Liver (tissue), 9 donors: ENCODE data around the gene HTR6. TPM values are rescaled to one million over a fixed set of nuclear protein-coding genes. Genes with fewer than 3 reads are reported as not detected.

ENCODE experiments used
- DNase-seq: peaks from one replicate; pipeline ENCODE4 v3.0.0-alpha.2; 2017; ENCODE audit warnings: low spot score
- H3K27ac ChIP-seq, 2 donors: one replicate each; pipeline ENCODE4 v1.7.0; 2013; ENCODE audit warnings: inconsistent platforms in 2 of 2, low read length in 2 of 2, control low read depth in 1 of 2, low read depth in 1 of 2, mild to moderate bottlenecking in 1 of 2
- H3K27me3 ChIP-seq, 4 donors: one replicate each; pipeline versions ENCODE4 v1.6.1 to v1.7.0; 2013; ENCODE audit warnings: low read length in 3 of 4, inconsistent platforms in 1 of 4, mild to moderate bottlenecking in 1 of 4, moderate library complexity in 1 of 4; ENCODE audit not compliant: control insufficient read depth in 4 of 4, insufficient read depth in 4 of 4
- H3K36me3 ChIP-seq, 4 donors: one replicate each; pipeline versions ENCODE4 v1.6.1 to v1.7.0; 2013; ENCODE audit warnings: low read length in 3 of 4, mild to moderate bottlenecking in 3 of 4, low read depth in 1 of 4, moderate library complexity in 1 of 4; ENCODE audit not compliant: control insufficient read depth in 4 of 4, insufficient read depth in 3 of 4
- H3K4me1 ChIP-seq, 4 donors: one replicate each; pipeline versions ENCODE4 v1.6.1 to v1.7.0; 2013; ENCODE audit warnings: low read length in 3 of 4, mild to moderate bottlenecking in 3 of 4, moderate library complexity in 1 of 4; ENCODE audit not compliant: control insufficient read depth in 4 of 4, insufficient read depth in 4 of 4
- H3K4me3 ChIP-seq, 3 donors: one replicate each; pipeline versions ENCODE4 v1.6.1 to v1.7.0; 2013; ENCODE audit warnings: low read length in 3 of 3, control low read depth in 1 of 3, low read depth in 1 of 3, mild to moderate bottlenecking in 1 of 3
- H3K9ac ChIP-seq, 2 donors: one replicate each; pipeline ENCODE4 v1.7.0; 2013; ENCODE audit warnings: low read length in 2 of 2, mild to moderate bottlenecking in 2 of 2, moderate library complexity in 2 of 2, control low read depth in 1 of 2, low read depth in 1 of 2
- H3K9me3 ChIP-seq, 4 donors: one replicate each; pipeline versions ENCODE4 v1.6.1 to v1.7.0; 2013; ENCODE audit warnings: low read length in 3 of 4; ENCODE audit not compliant: control insufficient read depth in 4 of 4
- EGR1 ChIP-seq, 2 donors: IDR thresholded peaks; 2 replicates each; pipeline ENCODE4 v1.6.1; 2016 to 2018; ENCODE audit warnings: antibody characterized with exemption in 2 of 2, low read depth in 2 of 2
- FOXA1 ChIP-seq: IDR thresholded peaks from 2 replicates; pipeline ENCODE4 v1.6.1; 2016; ENCODE audit warnings: antibody characterized with exemption
- FOXA2 ChIP-seq: IDR thresholded peaks from 2 replicates; pipeline ENCODE4 v1.6.1; 2016; ENCODE audit warnings: antibody characterized with exemption
- GABPA ChIP-seq, 2 donors: IDR thresholded peaks in 1 of 2; conservative IDR thresholded peaks in 1 of 2; 2 replicates each; pipeline ENCODE4 v1.6.1; 2016; ENCODE audit warnings: antibody characterized with exemption in 2 of 2, mild to moderate bottlenecking in 1 of 2, moderate library complexity in 1 of 2
- HNF4A ChIP-seq, 2 donors: conservative IDR thresholded peaks; 2 replicates each; pipeline ENCODE4 v1.6.1; 2016; ENCODE audit warnings: antibody characterized with exemption in 2 of 2, mild to moderate bottlenecking in 2 of 2
- HNF4G ChIP-seq: IDR thresholded peaks from 2 replicates; pipeline ENCODE4 v1.6.1; 2016; ENCODE audit warnings: antibody characterized with exemption
- JUND ChIP-seq, 2 donors: IDR thresholded peaks; 2 replicates each; pipeline ENCODE4 v1.6.1; 2016; ENCODE audit warnings: antibody characterized with exemption in 2 of 2
- NR2F2 ChIP-seq: IDR thresholded peaks from 2 replicates; pipeline ENCODE4 v1.6.1; 2016; ENCODE audit warnings: antibody characterized with exemption
- RAD21 ChIP-seq, 2 donors: IDR thresholded peaks; 2 replicates each; pipeline ENCODE4 v1.6.1; 2016; ENCODE audit warnings: antibody characterized with exemption in 2 of 2, mild to moderate bottlenecking in 2 of 2
- RXRA ChIP-seq, 2 donors: IDR thresholded peaks; 2 replicates each; pipeline ENCODE4 v1.6.1; 2017 to 2018; ENCODE audit warnings: antibody characterized with exemption in 2 of 2, mild to moderate bottlenecking in 1 of 2
- SP1 ChIP-seq: IDR thresholded peaks from 2 replicates; pipeline ENCODE4 v1.6.1; 2018; ENCODE audit warnings: antibody characterized with exemption, mild to moderate bottlenecking
- TAF1 ChIP-seq: conservative IDR thresholded peaks from 2 replicates; pipeline ENCODE4 v1.6.1; 2016; ENCODE audit warnings: antibody characterized with exemption, mild to moderate bottlenecking
- YY1 ChIP-seq: IDR thresholded peaks from 2 replicates; pipeline ENCODE4 v1.6.1; 2016; ENCODE audit warnings: antibody characterized with exemption, mild to moderate bottlenecking
- WGBS: extraction: QIAGEN DNeasy Blood & Tissue Kit; methylation state at CpG from one replicate; pipeline ENCODE4 v1.1.7; 2013; 5-methylcytosine and 5-hydroxymethylcytosine counted together
- polyA plus RNA-seq, 2 donors: library from polyadenylated mRNA; stranded (reverse) in 1 of 2; unstranded in 1 of 2; fragments of 200-250 nt in 1 of 2; fragments of >200 nt in 1 of 2; fragmentation: Nextera tagmentation in 1 of 2; extraction: Ambion mirVana in 1 of 2; gene quantifications; one replicate each; pipeline versions ENCODE4 v1.2.1 to v1.2.3, GENCODE V29; 2013 to 2015
- total RNA-seq, 2 donors: library from RNA; depleted of rRNA; stranded (reverse); fragments of >200 nt; gene quantifications; one replicate each; pipeline ENCODE4 v1.2.3, GENCODE V29; 2014
- TF ChIP-seq, protein P1 (sequence below): IDR thresholded peaks from 2 replicates; pipeline ENCODE4 v1.6.1; 2016; ENCODE audit warnings: antibody characterized with exemption, mild to moderate bottlenecking
- TF ChIP-seq, protein P2 (sequence below): fragments of 150-350 bp; IDR thresholded peaks from 2 replicates; pipeline ENCODE4 v1.5.1; 2017; ENCODE audit warnings: improper control_type of control experiment, low read depth, low read length; ENCODE audit not compliant: missing input control
- TF ChIP-seq, protein P3 (sequence below): IDR thresholded peaks from 2 replicates; pipeline ENCODE4 v1.6.1; 2016; ENCODE audit warnings: antibody characterized with exemption
- TF ChIP-seq, protein P4 (sequence below): IDR thresholded peaks from 2 replicates; pipeline ENCODE4 v1.6.1; 2016; ENCODE audit warnings: antibody characterized with exemption
- TF ChIP-seq, protein P5 (sequence below): IDR thresholded peaks from 2 replicates; pipeline ENCODE4 v1.6.1; 2016; ENCODE audit warnings: antibody characterized with exemption
- donor health status: healthy.
- donor health status: healthy.
- donor health status: healthy.
- donor health status: healthy.
- donor health status: healthy.

HTR6 gene
- total and polyA plus RNA-seq, 4 donors: not detected

DNA sequence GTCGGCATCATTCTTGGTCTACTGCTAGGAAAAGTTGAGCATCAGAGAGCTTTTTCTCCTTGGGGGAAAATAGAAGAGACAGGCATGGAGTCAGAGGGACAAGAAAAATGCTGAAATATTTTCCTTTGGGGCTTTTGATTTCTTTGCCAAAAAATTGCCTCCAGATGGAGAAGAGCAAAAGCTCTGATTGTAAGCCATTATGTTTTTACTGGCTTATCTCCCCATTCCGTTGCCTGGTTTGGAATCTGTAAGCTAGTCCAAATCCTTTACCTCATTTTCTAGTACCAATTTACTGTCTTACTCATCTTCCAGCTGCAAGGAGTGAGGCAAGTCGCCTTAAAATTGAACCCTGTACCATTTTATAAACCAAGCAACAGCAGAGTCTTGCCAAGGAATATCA lies 43.9 kb upstream of the HTR6 start:
- no peak for DNase-seq
- H3K4me3 ChIP-seq: no peak overlapping the region
- peaks cover 0 to 12% (median 6%) of the 10 kb centered on the region in 4 donors for H3K36me3 ChIP-seq
- no peak overlapping the region for H3K27ac ChIP-seq
- WGBS: 93% methylated on average over 3 of the region's 3 CpGs
- H3K4me1 ChIP-seq: peaks cover 0 to 11% (median 8%) of the 10 kb centered on the region in 4 donors
- H3K9me3 ChIP-seq: no peaks in the 10 kb centered on the region
- TF ChIP-seq HNF4G: no peak
- no peak overlapping the region for H3K9ac ChIP-seq
- no peaks in the 10 kb centered on the region for H3K27me3 ChIP-seq

DNA sequence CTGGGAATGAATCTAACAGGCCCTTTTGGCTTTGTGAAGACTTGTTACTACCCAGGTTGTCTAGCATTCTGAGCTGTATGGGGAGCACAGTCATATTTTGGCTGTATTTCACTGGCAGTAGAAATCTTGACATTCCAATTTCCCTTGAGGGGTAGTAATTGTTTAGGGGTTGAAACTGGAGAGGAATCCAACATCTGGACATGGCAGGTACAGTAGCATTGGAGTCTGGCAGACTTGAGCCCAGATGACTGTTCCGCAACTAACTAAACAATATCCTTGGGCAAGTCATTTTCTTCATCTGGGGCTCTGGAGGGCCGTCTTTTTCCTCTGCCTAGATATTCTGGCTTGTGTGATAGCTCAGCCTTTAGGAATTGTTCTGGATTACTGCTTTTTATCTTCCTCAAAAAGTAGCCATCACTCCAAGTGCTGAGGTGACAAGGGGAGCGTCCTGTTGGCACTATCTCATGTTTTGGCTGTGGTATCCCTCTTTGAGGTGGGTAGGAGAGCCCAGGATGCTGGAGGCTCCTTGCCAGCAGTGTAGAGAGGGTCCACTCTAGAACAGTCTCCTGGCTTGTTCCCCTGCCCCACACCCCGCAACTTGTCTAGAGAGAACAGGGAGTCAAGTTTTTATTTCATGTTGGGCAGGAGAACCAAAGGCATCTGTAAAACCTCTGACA lies 43.3 kb upstream of the HTR6 start:
- TF ChIP-seq FOXA1 (no peak), GABPA (IDR thresholded peaks at IDR 0.05 in 1 of 2, conservative IDR thresholded peaks at IDR 0.05 in 1 of 2) (no peak), EGR1 (IDR thresholded peaks at IDR 0.05; ENCODE audit: low read depth in 2 of 2) (no peak), RAD21 (IDR thresholded peaks at IDR 0.05) (no peak), FOXA2 (no peak), TAF1 (no peak), HNF4G (no peak), HNF4A (conservative IDR thresholded peaks at IDR 0.05) (no peak), NR2F2 (no peak), RXRA (IDR thresholded peaks at IDR 0.05) (no peak), JUND (IDR thresholded peaks at IDR 0.05) (no peak), SP1 (no peak), YY1 (no peak)
- TF ChIP-seq, protein P1, sequence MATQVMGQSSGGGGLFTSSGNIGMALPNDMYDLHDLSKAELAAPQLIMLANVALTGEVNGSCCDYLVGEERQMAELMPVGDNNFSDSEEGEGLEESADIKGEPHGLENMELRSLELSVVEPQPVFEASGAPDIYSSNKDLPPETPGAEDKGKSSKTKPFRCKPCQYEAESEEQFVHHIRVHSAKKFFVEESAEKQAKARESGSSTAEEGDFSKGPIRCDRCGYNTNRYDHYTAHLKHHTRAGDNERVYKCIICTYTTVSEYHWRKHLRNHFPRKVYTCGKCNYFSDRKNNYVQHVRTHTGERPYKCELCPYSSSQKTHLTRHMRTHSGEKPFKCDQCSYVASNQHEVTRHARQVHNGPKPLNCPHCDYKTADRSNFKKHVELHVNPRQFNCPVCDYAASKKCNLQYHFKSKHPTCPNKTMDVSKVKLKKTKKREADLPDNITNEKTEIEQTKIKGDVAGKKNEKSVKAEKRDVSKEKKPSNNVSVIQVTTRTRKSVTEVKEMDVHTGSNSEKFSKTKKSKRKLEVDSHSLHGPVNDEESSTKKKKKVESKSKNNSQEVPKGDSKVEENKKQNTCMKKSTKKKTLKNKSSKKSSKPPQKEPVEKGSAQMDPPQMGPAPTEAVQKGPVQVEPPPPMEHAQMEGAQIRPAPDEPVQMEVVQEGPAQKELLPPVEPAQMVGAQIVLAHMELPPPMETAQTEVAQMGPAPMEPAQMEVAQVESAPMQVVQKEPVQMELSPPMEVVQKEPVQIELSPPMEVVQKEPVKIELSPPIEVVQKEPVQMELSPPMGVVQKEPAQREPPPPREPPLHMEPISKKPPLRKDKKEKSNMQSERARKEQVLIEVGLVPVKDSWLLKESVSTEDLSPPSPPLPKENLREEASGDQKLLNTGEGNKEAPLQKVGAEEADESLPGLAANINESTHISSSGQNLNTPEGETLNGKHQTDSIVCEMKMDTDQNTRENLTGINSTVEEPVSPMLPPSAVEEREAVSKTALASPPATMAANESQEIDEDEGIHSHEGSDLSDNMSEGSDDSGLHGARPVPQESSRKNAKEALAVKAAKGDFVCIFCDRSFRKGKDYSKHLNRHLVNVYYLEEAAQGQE: no peak
- TF ChIP-seq, protein P2, sequence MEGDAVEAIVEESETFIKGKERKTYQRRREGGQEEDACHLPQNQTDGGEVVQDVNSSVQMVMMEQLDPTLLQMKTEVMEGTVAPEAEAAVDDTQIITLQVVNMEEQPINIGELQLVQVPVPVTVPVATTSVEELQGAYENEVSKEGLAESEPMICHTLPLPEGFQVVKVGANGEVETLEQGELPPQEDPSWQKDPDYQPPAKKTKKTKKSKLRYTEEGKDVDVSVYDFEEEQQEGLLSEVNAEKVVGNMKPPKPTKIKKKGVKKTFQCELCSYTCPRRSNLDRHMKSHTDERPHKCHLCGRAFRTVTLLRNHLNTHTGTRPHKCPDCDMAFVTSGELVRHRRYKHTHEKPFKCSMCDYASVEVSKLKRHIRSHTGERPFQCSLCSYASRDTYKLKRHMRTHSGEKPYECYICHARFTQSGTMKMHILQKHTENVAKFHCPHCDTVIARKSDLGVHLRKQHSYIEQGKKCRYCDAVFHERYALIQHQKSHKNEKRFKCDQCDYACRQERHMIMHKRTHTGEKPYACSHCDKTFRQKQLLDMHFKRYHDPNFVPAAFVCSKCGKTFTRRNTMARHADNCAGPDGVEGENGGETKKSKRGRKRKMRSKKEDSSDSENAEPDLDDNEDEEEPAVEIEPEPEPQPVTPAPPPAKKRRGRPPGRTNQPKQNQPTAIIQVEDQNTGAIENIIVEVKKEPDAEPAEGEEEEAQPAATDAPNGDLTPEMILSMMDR: no peak
- TF ChIP-seq, protein P3, sequence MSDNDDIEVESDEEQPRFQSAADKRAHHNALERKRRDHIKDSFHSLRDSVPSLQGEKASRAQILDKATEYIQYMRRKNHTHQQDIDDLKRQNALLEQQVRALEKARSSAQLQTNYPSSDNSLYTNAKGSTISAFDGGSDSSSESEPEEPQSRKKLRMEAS: no peak
- TF ChIP-seq, protein P4, sequence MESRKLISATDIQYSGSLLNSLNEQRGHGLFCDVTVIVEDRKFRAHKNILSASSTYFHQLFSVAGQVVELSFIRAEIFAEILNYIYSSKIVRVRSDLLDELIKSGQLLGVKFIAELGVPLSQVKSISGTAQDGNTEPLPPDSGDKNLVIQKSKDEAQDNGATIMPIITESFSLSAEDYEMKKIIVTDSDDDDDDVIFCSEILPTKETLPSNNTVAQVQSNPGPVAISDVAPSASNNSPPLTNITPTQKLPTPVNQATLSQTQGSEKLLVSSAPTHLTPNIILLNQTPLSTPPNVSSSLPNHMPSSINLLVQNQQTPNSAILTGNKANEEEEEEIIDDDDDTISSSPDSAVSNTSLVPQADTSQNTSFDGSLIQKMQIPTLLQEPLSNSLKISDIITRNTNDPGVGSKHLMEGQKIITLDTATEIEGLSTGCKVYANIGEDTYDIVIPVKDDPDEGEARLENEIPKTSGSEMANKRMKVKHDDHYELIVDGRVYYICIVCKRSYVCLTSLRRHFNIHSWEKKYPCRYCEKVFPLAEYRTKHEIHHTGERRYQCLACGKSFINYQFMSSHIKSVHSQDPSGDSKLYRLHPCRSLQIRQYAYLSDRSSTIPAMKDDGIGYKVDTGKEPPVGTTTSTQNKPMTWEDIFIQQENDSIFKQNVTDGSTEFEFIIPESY: no peak
- TF ChIP-seq, protein P5, sequence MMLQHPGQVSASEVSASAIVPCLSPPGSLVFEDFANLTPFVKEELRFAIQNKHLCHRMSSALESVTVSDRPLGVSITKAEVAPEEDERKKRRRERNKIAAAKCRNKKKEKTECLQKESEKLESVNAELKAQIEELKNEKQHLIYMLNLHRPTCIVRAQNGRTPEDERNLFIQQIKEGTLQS: no peak
- peaks cover 0 to 11% (median 8%) of the 10 kb centered on the region in 4 donors for H3K4me1 ChIP-seq
- H3K36me3 ChIP-seq: peaks cover 2 to 12% (median 7%) of the 10 kb centered on the region in 4 donors
- H3K9me3 ChIP-seq: no peaks in the 10 kb centered on the region
- no peak overlapping the region for H3K4me3 ChIP-seq
- H3K27me3 ChIP-seq: no peaks in the 10 kb centered on the region
- no peak overlapping the region for H3K27ac ChIP-seq
- WGBS: 99% methylated on average over 4 of the region's 4 CpGs
- no peak for DNase-seq
- H3K9ac ChIP-seq: no peak overlapping the region
